ENCODE results near the gene CCDC27. TPM values are rescaled to one million over a fixed set of nuclear protein-coding genes. Genes with fewer than 3 reads are reported as not detected.

The CCDC27 gene
- total and polyA plus RNA-seq, 2 donors (not counting 1 experiment from before 2014, with no cell fraction given) = not detected

DNA sequence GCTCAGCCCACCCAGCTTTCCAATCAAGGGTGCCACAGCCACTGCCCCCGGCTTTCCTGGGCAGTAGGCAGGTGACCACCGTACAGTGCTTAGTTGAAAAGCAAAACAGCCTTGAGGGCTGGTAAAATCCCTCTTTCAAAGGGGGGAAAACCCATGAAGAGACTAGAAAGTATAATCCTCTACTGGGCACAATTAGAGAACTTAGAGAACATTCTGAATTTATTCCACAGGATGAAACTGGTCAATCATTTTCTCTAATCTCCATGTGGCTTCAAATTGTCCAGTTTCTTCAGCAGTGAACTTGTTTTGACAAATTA is 59.3 kb downstream of the CCDC27 start:
- no peak overlapping the region for H3K4me2 ChIP-seq (replicated peaks; ENCODE audit: low read depth, low read length, poor library complexity, severe bottlenecking)
- intact Hi-C loops (cut with micrococcal nuclease) = no loop called here
- no peak for DNase-seq
- no CpG with 5 or more reads among the region's 2 CpGs for WGBS (ENCODE audit: insufficient coverage)
- ChIA-PET CTCF (no interaction called here), POLR2A (no interaction called here)
- H3K36me3 ChIP-seq (replicated peaks in 1 of 2; ENCODE audit: control extremely low read depth in 1 of 2, control insufficient read depth in 1 of 2, extremely low read depth in 1 of 2, insufficient read depth in 2 of 2, low read length in 1 of 2) = peaks cover 0 to 18% of the 10 kb centered on the region in 2 experiments
- H4K20me1 ChIP-seq (ENCODE audit: control insufficient read depth, insufficient read depth, low read length, poor library complexity, severe bottlenecking) = no peaks in the 10 kb centered on the region
- Mint-ChIP-seq H3K4me1 (no peaks in the 10 kb centered on the region), H3K27ac (no peak overlapping the region), H3K4me3 (no peak overlapping the region), H3K27me3 (peaks cover 3% of the 10 kb centered on the region), H3K9me3 (ENCODE audit: insufficient read depth) (no peaks in the 10 kb centered on the region)
- no peak overlapping the region for H2AFZ ChIP-seq (ENCODE audit: insufficient read depth, low read depth, low read length, poor library complexity, severe bottlenecking)
- H3K27me3 ChIP-seq (replicated peaks in 1 of 4; ENCODE audit: control extremely low read depth in 1 of 4, control insufficient read depth in 3 of 4, insufficient read depth in 4 of 4, low read length in 3 of 4) = no peaks in the 10 kb centered on the region
- H3K9ac ChIP-seq (ENCODE audit: low read length) = no peak overlapping the region
- H3K4me1 ChIP-seq (ENCODE audit: control insufficient read depth in 2 of 2, insufficient read depth in 2 of 2, low read length in 2 of 2) = no peaks in the 10 kb centered on the region
- peaks cover 0 to 7% (median 0%) of the 10 kb centered on the region in 3 donors for H3K9me3 ChIP-seq (ENCODE audit: control extremely low read depth in 1 of 3, control insufficient read depth in 2 of 3, insufficient read depth in 1 of 3, low read length in 2 of 3)
- TF ChIP-seq EZH2 (IDR thresholded peaks at IDR 0.05; ENCODE audit: borderline replicate concordance, insufficient read depth, low read depth, low read length, poor library complexity, severe bottlenecking) = no peak
- no peak for TF ChIP-seq CTCF (IDR thresholded peaks at IDR 0.05)
- H3K27ac ChIP-seq (ENCODE audit: low read length in 2 of 2) = no peak overlapping the region
- no peaks in the 10 kb centered on the region for H3K79me2 ChIP-seq (ENCODE audit: control insufficient read depth, insufficient read depth, low read length)
- no peak for ATAC-seq (ENCODE audit: low read depth)
- H3K4me3 ChIP-seq (ENCODE audit: control extremely low read depth in 1 of 5, extremely low read depth in 1 of 5, insufficient read depth in 1 of 5, low read depth in 2 of 5, low read length in 4 of 5) = no peak overlapping the region

- Mint-ChIP-seq H3K27ac (no peak overlapping the region), H3K4me1 (no peaks in the 10 kb centered on the region), H3K27me3 (no peaks in the 10 kb centered on the region), H3K9me3 (ENCODE audit: insufficient read depth) (no peaks in the 10 kb centered on the region), H3K4me3 (no peak overlapping the region)
- H3K4me2 ChIP-seq (replicated peaks; ENCODE audit: low read depth, low read length, poor library complexity, severe bottlenecking) = no peak overlapping the region
- H3K9me3 ChIP-seq (ENCODE audit: control extremely low read depth in 1 of 3, control insufficient read depth in 2 of 3, insufficient read depth in 1 of 3, low read length in 2 of 3) = no peaks in the 10 kb centered on the region
- H3K27me3 ChIP-seq (replicated peaks in 1 of 4; ENCODE audit: control extremely low read depth in 1 of 4, control insufficient read depth in 3 of 4, insufficient read depth in 4 of 4, low read length in 3 of 4) = no peaks in the 10 kb centered on the region
- POLR2A ChIA-PET = no interaction called here
- H3K27ac ChIP-seq (ENCODE audit: low read length in 2 of 2) = no peak overlapping the region
- intact Hi-C loops (cut with micrococcal nuclease) = no loop called here
- H3K4me1 ChIP-seq (ENCODE audit: control insufficient read depth in 2 of 2, insufficient read depth in 2 of 2, low read length in 2 of 2) = no peaks in the 10 kb centered on the region
- no peak for DNase-seq
- CTCF ChIA-PET = no interaction called here
- no peak overlapping the region for H2AFZ ChIP-seq (ENCODE audit: insufficient read depth, low read depth, low read length, poor library complexity, severe bottlenecking)
- no peaks in the 10 kb centered on the region for H4K20me1 ChIP-seq (ENCODE audit: control insufficient read depth, insufficient read depth, low read length, poor library complexity, severe bottlenecking)
- WGBS (ENCODE audit: insufficient coverage) = 83% methylated on average over 1 of the region's 2 CpGs
- H3K9ac ChIP-seq (ENCODE audit: low read length) = no peak overlapping the region
- H3K36me3 ChIP-seq (replicated peaks in 1 of 2; ENCODE audit: control extremely low read depth in 1 of 2, control insufficient read depth in 1 of 2, extremely low read depth in 1 of 2, insufficient read depth in 2 of 2, low read length in 1 of 2) = peaks cover 0 to 18% of the 10 kb centered on the region in 2 experiments
- H3K79me2 ChIP-seq (ENCODE audit: control insufficient read depth, insufficient read depth, low read length) = no peaks in the 10 kb centered on the region
- TF ChIP-seq CTCF (IDR thresholded peaks at IDR 0.05) (no peak), EZH2 (IDR thresholded peaks at IDR 0.05; ENCODE audit: borderline replicate concordance, insufficient read depth, low read depth, low read length, poor library complexity, severe bottlenecking) (no peak)
- ATAC-seq (ENCODE audit: low read depth) = no peak
- H3K4me3 ChIP-seq (ENCODE audit: control extremely low read depth in 1 of 5, extremely low read depth in 1 of 5, insufficient read depth in 1 of 5, low read depth in 2 of 5, low read length in 4 of 5) = no peak overlapping the region
These were observed 61.8 kb downstream of the CCDC27 start for GRCh38 chr1:3814065-3814464.
